ENCODE measurements around the gene VLDLR.

VLDLR gene

GRCh38 chr9:2621722-2622460 is at the start of gene VLDLR:
VLDLR (plus strand) TSS chr9:2621787; CDS start chr9:2622190, 403 bp downstream.
- DNase-seq (ENCODE audit: low read depth, low spot score) = no peak

DNA sequence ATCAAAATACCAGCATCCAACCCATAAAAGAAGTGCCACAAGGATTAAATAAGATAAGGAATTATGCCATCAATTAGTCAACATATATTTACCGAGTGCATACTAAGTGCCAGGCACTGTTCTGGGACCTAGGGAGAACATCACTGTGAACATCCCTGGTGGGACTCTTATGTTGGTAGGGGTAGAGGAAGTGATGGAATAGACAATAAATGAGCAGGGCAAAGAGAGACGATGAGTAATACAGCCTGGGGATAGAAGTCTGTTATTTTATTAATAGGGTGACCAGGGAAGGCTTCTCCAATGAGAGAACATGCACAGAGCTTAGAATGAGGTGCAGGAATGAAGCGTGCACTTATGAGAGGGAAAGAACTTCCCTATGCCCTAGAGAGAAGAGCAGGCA is 47.4 kb upstream of the VLDLR start:
- DNase-seq (ENCODE audit: low read depth, low spot score) = no peak

GRCh38 chr9:2576631-2577030 is 45.0 kb upstream of the VLDLR start:
- DNase-seq (ENCODE audit: low read depth, low spot score) = no peak

DNA sequence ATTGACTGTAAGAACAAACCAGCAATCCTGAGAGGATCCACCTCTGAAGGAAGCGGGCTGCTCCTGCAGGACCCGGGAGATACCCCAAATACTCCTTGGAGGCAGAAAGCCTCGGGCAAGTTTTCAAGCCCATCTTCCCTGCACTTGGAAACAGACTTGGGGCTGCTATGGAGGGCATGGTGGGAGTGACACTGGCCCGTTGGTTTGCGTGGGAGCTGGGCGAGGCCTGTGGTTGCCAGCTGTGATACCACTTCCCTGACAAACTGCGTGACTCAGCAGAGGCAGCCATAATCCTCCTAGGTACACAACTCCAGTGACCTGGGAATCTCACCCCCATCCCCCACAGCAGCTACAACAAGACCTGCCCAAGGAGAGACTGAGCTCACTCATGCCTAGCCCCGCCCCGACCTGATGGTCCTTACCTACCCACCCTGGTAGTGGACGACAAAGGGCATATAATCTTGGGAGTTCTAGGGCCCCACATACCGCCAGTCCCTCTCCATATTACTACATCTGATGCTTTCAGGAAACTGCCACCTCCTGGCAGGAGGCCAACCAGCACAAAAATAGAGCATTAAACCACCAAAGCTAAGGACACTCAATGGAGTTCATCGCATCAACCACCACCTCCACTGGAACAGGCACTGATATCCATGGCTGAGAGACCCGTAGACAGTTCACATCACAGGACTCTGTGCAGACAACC is 38.1 kb upstream of the VLDLR start:
- no peak for DNase-seq (ENCODE audit: low read depth, low spot score)

- DNase-seq (ENCODE audit: low read depth, low spot score) = no peak
Measured at GRCh38 chr9:2591967-2592366, 29.6 kb upstream of the VLDLR start.

GRCh38 chr9:2593744-2594143 is 27.8 kb upstream of the VLDLR start:
- DNase-seq (ENCODE audit: low read depth, low spot score) = no peak

DNA sequence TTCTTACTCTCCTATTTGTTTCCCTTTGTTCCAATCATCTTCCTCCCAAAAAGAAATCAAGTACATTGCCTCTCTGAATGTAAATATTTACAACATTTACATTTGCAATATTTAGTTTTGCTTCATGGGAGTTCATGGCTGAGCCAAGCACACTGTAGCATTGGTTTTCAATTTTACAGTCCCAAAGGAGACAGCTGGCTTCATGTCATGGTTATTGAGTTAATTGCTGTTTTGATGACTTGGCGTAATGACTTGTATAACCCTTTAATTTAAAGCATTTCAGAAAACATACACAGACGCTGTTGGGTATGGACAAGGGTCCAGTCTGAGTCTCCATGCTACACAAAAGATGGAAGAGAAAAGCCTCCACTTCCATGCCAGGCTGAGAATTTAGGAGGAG is 25.6 kb upstream of the VLDLR start:
- no peak for DNase-seq (ENCODE audit: low read depth, low spot score)

DNA sequence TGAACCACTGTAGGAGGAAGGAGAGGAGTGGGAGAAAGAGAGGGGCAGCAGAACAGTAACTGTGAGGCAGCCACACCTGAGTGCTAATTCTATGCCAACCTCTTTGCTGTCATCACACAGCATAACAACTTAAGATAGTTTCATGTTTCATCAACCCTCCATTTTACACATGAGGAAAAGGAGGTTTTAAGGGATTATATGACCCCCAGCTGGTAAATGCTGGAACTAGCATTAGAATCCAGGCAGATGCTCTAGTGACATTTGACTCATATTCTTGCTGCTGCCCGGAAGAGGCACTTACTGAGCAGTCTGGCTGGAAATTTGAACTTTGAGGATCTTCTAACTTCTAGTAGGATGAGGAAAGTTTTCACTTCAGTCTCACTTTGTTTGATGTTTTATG is 24.1 kb upstream of the VLDLR start:
- no peak for DNase-seq (ENCODE audit: low read depth, low spot score)

DNA sequence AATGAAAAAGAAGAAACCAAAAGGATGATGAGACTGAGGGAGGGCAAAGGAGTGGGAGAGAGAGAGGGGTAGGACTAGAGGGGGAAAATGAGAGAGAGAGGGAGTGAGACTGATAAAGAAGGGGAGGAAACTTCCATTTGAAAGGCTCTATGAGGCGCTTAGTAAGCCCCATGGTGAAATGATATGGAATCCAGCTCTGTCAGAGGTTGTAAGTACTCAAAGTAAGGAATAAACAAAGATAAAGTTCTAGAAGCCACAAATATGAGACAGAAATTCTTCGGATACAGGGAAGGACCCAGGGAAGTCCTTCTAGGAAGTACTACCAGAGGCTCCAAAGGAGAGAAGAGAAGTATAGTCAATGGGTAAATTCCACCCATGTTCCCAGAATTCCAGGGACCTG is 21.7 kb upstream of the VLDLR start:
- no peak for DNase-seq (ENCODE audit: low read depth, low spot score)

DNA sequence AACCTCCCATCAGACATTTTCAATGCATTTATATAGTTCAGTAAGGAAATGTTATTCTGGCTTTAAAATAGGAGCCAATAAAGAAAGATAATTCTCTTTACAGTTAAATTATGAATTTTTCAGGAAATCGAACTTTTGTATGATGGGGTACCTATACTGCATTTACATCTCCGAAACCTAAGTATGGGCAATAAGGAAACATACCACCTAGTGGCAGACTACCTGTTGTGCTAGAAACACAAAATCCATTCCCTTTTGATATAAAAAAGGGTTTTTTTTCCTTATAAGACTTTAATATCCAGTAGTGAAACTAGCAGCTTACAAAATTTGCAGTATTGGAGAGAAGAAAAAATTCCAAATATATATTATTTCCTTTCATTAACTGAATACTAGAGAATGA is 21.3 kb upstream of the VLDLR start:
- no peak for DNase-seq (ENCODE audit: low read depth, low spot score)

GRCh38 chr9:2601785-2602378 is 19.7 kb upstream of the VLDLR start:
- DNase-seq (ENCODE audit: low read depth, low spot score) = no peak

DNA sequence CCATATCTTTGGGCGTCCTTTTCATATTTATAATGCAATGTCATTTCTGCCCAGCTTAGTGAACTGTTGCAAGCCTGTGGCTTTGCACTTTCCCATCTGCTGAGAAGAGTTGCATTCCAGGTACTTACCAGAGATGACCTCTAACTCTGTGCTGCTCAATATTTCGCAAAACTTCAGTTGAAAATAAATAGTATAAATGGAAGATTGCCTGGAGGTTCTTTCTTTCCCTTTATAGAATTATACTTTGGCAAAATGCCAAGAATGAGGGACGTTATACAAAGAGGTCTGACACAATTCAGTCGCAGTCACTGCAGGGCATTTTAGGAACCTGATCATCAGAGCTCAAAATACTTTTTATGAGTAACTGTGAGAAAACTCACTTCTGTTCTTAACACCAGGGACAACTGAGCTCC is 18.9 kb upstream of the VLDLR start:
- no peak for DNase-seq (ENCODE audit: low read depth, low spot score)

DNA sequence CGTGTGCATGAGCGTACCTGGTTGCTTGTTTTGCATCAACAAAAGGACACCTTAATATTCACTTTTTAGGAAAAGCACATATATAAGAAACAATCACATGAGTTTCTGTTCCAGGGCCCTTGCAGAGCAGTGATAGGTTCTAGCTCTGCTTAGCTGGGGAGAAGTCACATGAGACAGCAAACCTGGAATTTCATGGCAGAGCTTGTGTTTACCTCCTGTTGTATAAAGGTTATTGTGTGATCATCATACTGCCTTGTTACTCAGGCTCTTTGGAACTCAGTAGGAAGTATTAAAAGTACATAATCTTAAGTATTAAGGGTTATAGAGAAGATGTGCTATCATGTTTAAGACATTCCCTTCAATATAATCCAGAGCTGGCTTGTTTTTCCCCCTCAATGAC is 18.0 kb upstream of the VLDLR start:
- DNase-seq (ENCODE audit: low read depth, low spot score) = no peak

- DNase-seq (ENCODE audit: low read depth, low spot score) = no peak
Measured at GRCh38 chr9:2605246-2605645, 16.3 kb upstream of the VLDLR start.

GRCh38 chr9:2608276-2608675 is 13.3 kb upstream of the VLDLR start:
- no peak for DNase-seq (ENCODE audit: low read depth, low spot score)

DNA sequence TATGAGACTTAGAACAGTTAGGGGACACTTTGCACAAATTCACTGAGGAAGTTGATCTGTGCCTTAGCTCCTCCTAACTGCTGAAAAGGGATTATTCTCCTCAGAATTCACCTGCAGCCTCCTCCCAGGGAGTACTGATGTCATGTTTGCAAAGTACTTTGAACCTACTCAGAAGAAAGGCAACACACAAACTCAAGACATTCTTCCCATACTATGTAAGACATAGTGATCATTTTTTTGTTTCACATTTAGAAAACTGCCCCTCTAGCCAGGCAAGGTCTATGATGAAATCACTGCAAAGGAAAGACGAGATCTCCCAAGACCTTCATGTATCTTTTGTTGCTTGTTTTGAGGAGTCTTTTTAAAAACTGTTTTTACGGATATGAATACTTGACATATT is 10.6 kb upstream of the VLDLR start:
- no peak for DNase-seq (ENCODE audit: low read depth, low spot score)

DNA sequence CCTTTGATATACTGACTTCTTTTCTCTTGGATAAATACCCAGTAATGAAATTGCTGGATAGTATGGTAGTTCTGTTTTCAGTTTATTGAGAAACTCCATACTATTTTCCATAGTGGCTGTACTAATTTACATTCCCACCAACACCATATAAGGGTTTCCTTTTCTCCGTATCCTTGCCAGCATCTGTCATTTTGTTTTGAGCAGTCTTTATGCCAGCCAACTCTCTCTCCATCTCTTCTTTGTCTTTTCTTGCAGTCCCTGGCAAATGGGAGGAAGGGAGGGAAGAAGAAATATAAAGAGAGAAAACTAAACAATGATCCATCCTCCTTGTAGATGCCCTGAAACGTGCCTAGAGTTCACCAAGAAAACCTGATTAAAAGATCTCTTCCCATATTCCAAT is 9.6 kb upstream of the VLDLR start:
- no peak for DNase-seq (ENCODE audit: low read depth, low spot score)

GRCh38 chr9:2613730-2614271 is 7.8 kb upstream of the VLDLR start:
- no peak for DNase-seq (ENCODE audit: low read depth, low spot score)

- no peak for DNase-seq (ENCODE audit: low read depth, low spot score)
Measured at GRCh38 chr9:2615497-2615896, 6.1 kb upstream of the VLDLR start.

DNA sequence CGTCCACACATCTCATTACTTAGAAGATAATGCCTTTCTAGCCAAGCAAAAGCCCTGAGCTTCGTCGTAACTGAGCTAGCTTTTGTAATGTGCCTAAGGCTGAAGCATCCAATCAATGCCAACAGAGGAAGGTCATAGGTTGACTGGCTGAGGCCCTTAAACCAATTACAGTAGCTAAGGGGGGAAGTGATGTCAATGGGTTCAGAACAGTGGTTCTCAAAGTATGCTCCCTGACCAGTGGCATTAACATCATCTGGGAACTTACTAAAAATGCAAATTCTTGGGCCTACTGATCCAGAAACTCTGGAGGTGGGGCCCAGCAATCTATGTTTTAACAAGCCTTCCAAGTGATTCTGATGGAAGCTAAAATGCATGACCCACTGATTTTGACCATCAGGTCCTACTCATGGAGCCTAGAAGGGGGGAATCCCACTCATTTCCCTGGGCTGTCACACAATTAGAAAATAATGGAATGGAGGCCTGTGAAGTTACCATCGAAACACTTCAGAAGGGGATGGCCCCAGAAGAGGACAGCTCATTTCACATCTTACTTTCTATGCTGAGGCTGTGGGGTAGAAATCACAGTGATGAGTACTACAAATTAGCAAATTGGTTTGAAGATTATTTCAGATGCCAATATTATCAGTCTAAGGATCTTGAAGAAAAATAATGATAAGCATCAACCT is 4.8 kb upstream of the VLDLR start:
- no peak for DNase-seq (ENCODE audit: low read depth, low spot score)

DNA sequence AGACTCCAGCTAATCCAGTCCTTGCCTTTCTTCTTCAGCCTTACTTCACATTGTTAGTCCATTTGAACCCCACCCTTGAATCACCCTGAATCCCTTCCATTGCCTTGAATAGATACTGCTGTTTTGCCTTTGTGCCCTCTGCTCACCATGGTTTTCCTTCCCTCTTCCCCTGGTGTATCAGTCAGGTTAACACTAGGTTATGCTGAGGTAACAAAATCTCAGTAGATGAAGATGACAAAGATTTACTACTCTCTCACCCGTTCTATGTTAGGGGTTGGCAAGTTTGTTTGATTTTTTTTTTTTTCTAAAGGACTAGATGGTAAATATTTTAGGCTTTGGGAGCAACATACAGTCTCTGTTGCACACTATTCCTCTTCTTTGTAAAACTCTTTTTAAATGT is 3.3 kb upstream of the VLDLR start:
- no peak for DNase-seq (ENCODE audit: low read depth, low spot score)

Data from activated CD4-positive, CD25-positive, alpha-beta regulatory T cell treated with anti-CD3 and anti-CD28 coated beads, Interleukin-2, amount 50 U/mL, for 16 hours (primary cell).